ENCODE data around the gene FAM114A1.

DNA sequence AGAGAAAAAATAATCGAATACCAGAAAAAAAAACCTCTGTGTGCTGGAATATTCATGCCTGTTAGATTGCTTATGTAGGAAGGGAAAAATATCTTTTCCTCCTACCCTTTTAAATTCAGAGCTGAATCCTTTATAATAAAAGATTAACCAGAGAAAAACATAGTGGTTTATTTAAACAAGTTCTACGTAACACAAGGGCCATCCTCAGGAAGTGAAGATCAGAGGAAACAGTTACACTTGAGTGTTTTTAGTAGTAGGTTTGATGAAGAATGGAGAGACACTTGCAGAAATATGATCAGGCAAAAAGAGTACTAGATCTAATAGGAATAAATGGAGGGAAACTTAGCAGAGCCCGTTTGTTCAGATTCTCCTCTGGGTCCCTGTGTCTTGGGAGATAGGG, 98.3 kb downstream of the FAM114A1 start:
- TF ChIP-seq POLR2A (IDR thresholded peaks at IDR 0.05) (no peak), CTCF (IDR thresholded peaks at IDR 0.05) (no peak), POLR2AphosphoS5 (IDR thresholded peaks at IDR 0.05) (no peak)
